Activated CD4-positive, alpha-beta T cell treated with anti-CD3 and anti-CD28 coated beads, Interleukin-10, Interleukin-2, amounts not matched to agents 100 ng/mL and 50 ng/mL, durations not matched to agents 16 hours and 8 hours (primary cell): ENCODE data around the gene ERMAP.

Experiments
- DNase-seq: peaks from one replicate; pipeline ENCODE4 v3.0.0-alpha.2; 2020

ERMAP gene

DNA sequence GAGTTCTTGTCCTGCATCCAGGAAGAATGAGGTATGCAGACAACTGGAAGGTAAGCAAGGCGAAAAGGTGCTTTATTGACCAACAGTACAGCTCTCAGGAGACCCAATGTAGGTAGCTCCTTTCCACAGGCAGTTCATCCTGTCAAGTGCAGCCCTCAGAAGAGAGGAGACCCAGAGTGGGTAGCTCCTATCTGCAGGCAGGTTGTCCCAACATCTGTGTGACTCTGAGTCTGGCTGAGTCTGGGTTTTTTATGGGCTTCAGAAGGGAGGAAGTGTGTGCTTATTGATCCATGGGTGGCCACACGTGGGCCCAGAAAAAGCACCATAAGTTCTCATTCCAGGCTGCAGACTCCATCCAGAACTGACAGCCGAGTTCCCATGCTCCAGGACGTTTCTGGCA lies 63.5 kb downstream of the ERMAP start:
- no peak for DNase-seq

DNA sequence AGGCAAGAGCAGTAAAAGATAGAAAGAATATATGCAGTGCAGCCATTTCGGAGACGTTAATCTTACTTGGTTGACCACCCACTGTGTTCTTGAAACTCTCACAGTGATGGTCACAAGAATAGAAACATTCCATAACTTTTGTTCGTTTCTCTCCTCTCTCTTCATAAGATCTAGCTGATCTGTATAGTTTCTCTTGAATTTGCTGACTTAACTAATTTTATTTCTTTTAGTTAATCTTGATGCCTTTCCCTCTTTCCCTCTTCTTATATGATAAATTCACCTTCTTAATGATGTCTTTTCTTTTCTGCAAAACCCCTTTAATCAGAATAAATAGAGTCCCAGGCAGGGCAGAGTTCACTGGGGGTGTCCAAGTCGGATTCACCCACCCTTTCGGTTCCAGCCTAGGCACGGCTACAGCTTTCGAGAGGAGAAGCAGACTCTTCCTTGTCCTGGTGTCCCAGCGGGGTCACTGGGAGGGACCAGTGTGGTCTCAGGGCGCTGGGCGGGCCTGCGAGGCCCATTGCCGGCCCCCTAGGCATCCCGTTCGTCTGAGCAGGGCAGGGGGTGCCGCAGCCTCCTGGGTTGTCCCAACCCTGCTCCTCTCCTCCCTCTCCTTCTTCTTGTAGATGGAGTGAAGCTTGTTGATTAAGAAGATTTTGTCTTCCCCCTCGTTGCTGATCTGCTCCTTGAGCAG lies 69.3 kb downstream of the ERMAP start:
- DNase-seq = no peak

DNA sequence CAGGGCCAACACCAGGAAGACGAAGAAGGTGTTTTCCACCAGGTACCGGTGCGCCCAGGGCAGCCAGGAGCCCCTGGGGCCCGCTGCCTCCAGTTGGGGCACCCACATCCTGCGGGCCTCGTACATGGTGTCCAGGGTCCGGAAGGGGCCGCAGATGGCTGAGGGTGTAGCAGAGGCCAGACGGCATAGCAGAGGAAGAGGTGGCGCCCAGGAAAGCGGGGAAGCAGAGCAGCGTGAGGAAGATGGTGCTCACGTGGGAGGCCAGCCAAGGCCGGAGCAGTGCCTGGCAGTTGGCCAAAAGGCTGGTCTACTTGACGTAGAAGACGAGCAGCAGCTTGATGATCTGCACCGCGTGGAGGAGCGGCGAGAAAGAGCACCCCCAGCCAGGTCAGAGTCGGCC lies 69.9 kb downstream of the ERMAP start:
- no peak for DNase-seq

DNA sequence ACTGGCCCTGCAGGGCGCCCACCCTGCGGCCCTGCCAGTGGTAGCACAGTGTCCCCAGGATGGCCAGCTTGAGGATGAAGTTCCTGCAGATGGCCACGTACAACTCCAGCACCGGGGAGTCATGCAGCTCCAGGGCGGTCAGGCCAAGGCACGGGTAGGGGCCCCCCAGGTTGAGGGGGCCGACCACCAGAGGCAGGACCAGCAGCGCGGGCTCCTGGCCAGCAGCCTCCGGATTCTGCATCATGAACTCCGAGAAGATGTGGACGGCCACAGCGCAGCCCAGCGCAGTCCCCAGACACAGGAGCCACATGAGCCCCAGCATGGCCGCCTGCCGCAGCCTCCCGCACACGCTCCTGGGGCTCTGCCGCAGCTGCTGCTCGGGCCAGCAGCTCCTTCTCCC lies 70.4 kb downstream of the ERMAP start:
- DNase-seq = no peak

DNA sequence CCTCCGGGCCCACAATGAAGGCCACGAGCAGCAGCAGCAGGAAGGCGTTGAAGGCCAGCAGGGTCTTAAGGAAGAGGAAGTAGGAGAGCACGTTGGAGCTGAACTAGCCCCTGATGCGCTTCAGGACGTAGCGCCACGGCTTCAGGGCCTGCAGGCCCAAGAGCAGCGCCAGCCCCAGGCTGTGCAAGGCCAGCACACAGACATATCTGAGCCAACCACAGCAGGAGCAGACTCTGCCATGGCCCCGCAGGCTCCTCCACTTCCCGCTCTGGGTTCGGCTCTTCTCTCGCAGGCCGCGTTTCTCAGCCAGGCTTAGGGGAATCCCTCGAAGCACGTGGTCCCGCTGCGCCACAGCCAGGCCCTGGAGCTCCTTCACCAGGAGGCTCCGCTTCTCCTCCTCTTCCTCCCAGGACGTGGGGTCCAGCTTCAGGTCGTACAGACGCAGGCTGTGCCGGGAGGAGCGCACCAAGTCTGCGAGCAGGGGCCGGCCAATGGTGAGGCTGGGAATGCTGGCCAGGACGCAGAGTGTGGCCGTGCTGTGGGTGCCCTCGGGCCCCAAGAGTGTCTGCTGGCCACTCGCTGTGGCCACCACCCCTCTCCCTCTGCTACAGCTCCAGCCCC lies 71.2 kb downstream of the ERMAP start:
- DNase-seq = no peak

DNA sequence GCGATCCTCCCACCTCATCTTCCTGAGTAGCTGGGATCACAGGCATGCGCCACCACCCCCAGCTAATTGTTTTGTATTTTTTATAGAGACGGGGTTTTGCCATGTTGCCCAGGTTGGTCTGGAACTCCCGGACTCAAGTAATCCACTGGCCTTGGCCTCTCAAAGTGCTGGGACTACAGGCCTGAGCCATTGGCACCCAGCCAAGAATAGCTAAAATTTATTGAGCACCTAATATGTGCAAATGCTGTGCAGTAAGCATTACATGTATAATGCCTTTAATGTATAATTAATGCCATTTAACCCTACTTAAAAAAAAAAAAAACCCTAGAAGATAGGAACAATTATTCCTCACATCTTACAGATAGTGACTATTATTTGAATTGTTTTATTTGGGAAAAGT lies 72.3 kb downstream of the ERMAP start:
- DNase-seq = no peak

DNA sequence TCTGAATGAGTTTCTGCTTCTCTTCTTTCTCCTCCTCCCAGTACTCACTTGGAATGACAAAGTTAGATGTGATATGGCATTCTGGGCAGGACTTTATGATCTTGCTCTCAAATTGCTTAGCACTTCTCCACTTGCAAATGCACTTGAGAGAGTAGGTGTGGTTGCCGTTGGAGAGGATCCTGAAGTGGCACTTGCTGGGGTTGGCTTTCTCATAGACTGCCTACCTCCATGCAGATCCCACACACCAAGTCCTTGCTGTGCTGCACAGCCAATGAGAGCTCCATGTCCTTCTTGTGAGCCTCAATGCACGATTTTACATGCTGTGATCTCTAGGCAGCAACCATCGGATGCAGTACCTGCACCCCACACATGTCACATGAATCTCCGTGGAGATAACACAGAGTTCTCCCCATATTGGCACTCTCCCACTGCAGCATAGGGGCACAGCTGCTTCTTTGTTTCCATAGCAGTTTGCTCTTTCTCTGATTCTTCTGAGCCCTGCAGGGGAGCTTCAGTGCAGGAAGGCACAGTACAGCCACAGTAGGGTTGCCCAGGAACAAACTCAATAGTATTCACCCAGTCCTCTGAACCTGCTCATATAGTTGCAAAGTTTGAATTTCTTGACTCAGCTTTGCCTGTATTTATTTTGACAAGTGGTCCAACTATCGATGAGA lies 74.7 kb downstream of the ERMAP start:
- no peak for DNase-seq
